A673 (cell line): Measurements from ENCODE around the gene SGPP1. TPM values are rescaled to one million over a fixed set of nuclear protein-coding genes. Genes with fewer than 3 reads are reported as not detected.
"Not testable (repeated sequence)": the region's sequence is repeated elsewhere in the genome, so short reads cannot be mapped to it uniquely, and the experiment has no call there.

Experiments used
- BruUV-seq: library from RNA; stranded (reverse); fragments of 400-500 nt; replicated peaks from 2 replicates; lab custom pipeline; 2021; lab: Mats Ljungman, UMichigan
- CTCF ChIA-PET: fragments of 300-600 bp; sonication (Branson Sonifier 250); formaldehyde crosslinking; loops from one replicate; lab custom pipeline; 2022; ENCODE audit warnings: antibody characterized with exemption; lab: Charles Lee
- POLR2A ChIA-PET: fragments of 300-600 bp; sonication (Branson Sonifier 250); formaldehyde crosslinking; loops from one replicate; lab custom pipeline; 2022; ENCODE audit warnings: antibody characterized with exemption; ENCODE audit not compliant: low non-redundant PET; lab: Charles Lee
- DNase-seq: peaks from one replicate; pipeline ENCODE4 v3.0.0-alpha.2; 2015; ENCODE audit warnings: low spot score
- H3K27ac ChIP-seq: fragments of 200-600 bp; sonication (generic); 2 replicates; pipeline ENCODE4 v1.5.1; 2016; ENCODE audit warnings: mixed run types, low read depth, mild to moderate bottlenecking, mixed read lengths, antibody characterized with exemption, low read length; ENCODE audit not compliant: poor library complexity, severe bottlenecking
- H3K27me3 ChIP-seq: fragments of 200-600 bp; sonication (generic); replicated peaks from 2 replicates; pipeline ENCODE4 v1.6.1; 2017; ENCODE audit warnings: mixed run types, low read depth, mild to moderate bottlenecking, mixed read lengths, antibody characterized with exemption, low read length; ENCODE audit not compliant: insufficient read depth, poor library complexity
- H3K36me3 ChIP-seq: fragments of 200-600 bp; sonication (generic); 2 replicates; pipeline ENCODE4 v1.6.1; 2016; ENCODE audit warnings: mixed run types, mild to moderate bottlenecking, mixed read lengths, antibody characterized with exemption, low read length; ENCODE audit not compliant: insufficient read depth, poor library complexity, severe bottlenecking
- H3K4me1 ChIP-seq: fragments of 200-600 bp; sonication (generic); 2 replicates; pipeline ENCODE4 v1.6.1; 2017; ENCODE audit warnings: mixed run types, mild to moderate bottlenecking, mixed read lengths, antibody characterized with exemption, low read length; ENCODE audit not compliant: insufficient read depth, poor library complexity, severe bottlenecking
- H3K4me3 ChIP-seq: fragments of 200-600 bp; sonication (generic); 2 replicates; pipeline ENCODE4 v1.5.1; 2016; ENCODE audit warnings: low read depth, mixed run types, mild to moderate bottlenecking, mixed read lengths, low read length; ENCODE audit not compliant: poor library complexity, severe bottlenecking
- H3K9me3 ChIP-seq: fragments of 200-600 bp; sonication (generic); 2 replicates; pipeline ENCODE4 v1.6.1; 2016; ENCODE audit warnings: mixed run types, low read depth, mild to moderate bottlenecking, mixed read lengths, antibody characterized with exemption, low read length; ENCODE audit not compliant: poor library complexity, severe bottlenecking
- CTCF ChIP-seq: fragments of 300-800, 200-600 bp; sonication (generic); conservative IDR thresholded peaks from 2 replicates; pipeline ENCODE4 v1.5.1; 2017; ENCODE audit warnings: low read depth, mild to moderate bottlenecking, antibody characterized with exemption, low read length, moderate library complexity, mixed read lengths
- EZH2 ChIP-seq: fragments of 200-600 bp; sonication (generic); IDR thresholded peaks from 2 replicates; pipeline ENCODE4 v1.6.1; 2017; ENCODE audit warnings: borderline replicate concordance, low read depth, mild to moderate bottlenecking, mixed read lengths, antibody characterized with exemption, low read length; ENCODE audit not compliant: poor library complexity, severe bottlenecking
- intact Hi-C: fragments of 100-400 bp; cut with micrococcal nuclease; formaldehyde crosslinking; loops from one replicate; pipeline ENCODE4 v1.10.0; 2022; ENCODE audit not compliant: unreplicated experiment
- total RNA-seq: library from RNA; stranded (reverse); gene quantifications from 2 replicates; pipeline ENCODE4 v1.2.3, GENCODE V29; 2021

SGPP1 gene
- total RNA-seq, 1 experiment from 2014 or later = 13.5 TPM

GRCh38 chr14:63752449-63753169 is 24.7 kb upstream of the SGPP1 start:
- intact Hi-C loops = no loop called here
- H3K36me3 ChIP-seq = no peaks in the 10 kb centered on the region
- BruUV-seq = no TSS peak
- H3K4me1 ChIP-seq = no peaks in the 10 kb centered on the region
- no peaks in the 10 kb centered on the region for H3K27me3 ChIP-seq
- no peak overlapping the region for H3K4me3 ChIP-seq
- ChIA-PET CTCF (no interaction called here), POLR2A (no interaction called here)
- H3K27ac ChIP-seq = no peak overlapping the region
- no peaks in the 10 kb centered on the region for H3K9me3 ChIP-seq
- no peak for DNase-seq
- TF ChIP-seq CTCF = no peak

GRCh38 chr14:63751076-63751475 is 23.2 kb upstream of the SGPP1 start:
- intact Hi-C loops, H3K27ac ChIP-seq, BruUV-seq, DNase-seq, H3K4me3 ChIP-seq, POLR2A ChIA-PET, H3K4me1 ChIP-seq, H3K36me3 ChIP-seq, H3K27me3 ChIP-seq, H3K9me3 ChIP-seq, CTCF ChIA-PET: not testable (repeated sequence)

GRCh38 chr14:63747846-63748245 is 20.0 kb upstream of the SGPP1 start:
- ChIA-PET CTCF (no interaction called here), POLR2A (interaction anchor here (0.6 kb wide), 1 partner anchor 556 kb away, joined by 6 read pairs; no protein-coding TSS in a partner anchor)
- Histone ChIP-seq H3K27me3 (no peaks in the 10 kb centered on the region), H3K27ac (no peak overlapping the region), H3K4me3 (no peak overlapping the region), H3K9me3 (no peaks in the 10 kb centered on the region), H3K36me3 (no peaks in the 10 kb centered on the region), H3K4me1 (no peaks in the 10 kb centered on the region)
- DNase-seq = no peak
- intact Hi-C loops = no loop called here
- no peak for TF ChIP-seq CTCF
- BruUV-seq = no TSS peak

GRCh38 chr14:63745858-63746425 is 18.1 kb upstream of the SGPP1 start:
- TF ChIP-seq CTCF (no peak), EZH2 (no peak)
- no peak overlapping the region for H3K27ac ChIP-seq
- ChIA-PET POLR2A (no interaction called here), CTCF (no interaction called here)
- no peak for DNase-seq
- intact Hi-C loops = no loop called here
- no peaks in the 10 kb centered on the region for H3K27me3 ChIP-seq
- no peaks in the 10 kb centered on the region for H3K4me1 ChIP-seq
- no peak overlapping the region for H3K4me3 ChIP-seq
- no peaks in the 10 kb centered on the region for H3K36me3 ChIP-seq
- no peaks in the 10 kb centered on the region for H3K9me3 ChIP-seq
- BruUV-seq = no TSS peak
